ENCODE results near the gene MORF4L2.
"Not testable (repeated sequence)": the region's sequence is repeated elsewhere in the genome, so short reads cannot be mapped to it uniquely, and the experiment has no call there.

Gene MORF4L2

DNA sequence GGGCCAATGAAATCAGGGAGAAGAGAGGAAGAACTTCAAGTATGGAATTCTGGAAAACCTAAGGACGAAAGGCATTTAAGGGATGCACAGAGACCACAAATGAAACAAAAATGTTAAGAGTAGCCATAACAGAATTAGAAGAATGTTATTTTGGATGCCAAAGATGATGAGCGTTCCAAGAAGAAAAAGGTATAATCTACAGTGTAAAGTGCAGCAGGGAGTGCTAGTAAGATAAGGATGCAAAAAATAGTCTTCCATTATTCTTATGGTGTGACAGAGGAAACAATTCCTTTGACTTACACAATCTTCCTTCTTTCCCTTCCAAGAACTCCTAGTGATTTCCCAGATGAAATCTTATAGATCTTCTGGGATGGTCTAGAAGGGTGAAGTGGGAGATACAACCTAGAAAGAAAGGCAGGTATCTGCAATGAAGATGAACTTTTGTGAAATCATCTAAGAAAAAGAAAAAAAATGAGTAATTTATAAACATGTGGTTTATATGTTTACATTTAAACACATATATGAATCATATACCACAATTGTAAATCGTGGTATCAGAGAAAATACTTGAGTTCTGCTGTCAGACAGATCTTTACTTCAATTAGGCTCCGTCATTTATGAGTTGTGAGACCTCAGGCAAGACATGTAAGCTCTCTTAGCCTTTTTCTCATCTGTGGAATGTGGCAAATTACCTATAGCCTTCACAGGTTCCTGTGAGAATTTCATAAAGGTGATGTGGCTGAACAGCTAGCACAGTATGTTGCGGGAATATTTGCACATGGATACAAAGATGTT lies 8.1 kb downstream of the MORF4L2 start:
- no peak for DNase-seq

DNA sequence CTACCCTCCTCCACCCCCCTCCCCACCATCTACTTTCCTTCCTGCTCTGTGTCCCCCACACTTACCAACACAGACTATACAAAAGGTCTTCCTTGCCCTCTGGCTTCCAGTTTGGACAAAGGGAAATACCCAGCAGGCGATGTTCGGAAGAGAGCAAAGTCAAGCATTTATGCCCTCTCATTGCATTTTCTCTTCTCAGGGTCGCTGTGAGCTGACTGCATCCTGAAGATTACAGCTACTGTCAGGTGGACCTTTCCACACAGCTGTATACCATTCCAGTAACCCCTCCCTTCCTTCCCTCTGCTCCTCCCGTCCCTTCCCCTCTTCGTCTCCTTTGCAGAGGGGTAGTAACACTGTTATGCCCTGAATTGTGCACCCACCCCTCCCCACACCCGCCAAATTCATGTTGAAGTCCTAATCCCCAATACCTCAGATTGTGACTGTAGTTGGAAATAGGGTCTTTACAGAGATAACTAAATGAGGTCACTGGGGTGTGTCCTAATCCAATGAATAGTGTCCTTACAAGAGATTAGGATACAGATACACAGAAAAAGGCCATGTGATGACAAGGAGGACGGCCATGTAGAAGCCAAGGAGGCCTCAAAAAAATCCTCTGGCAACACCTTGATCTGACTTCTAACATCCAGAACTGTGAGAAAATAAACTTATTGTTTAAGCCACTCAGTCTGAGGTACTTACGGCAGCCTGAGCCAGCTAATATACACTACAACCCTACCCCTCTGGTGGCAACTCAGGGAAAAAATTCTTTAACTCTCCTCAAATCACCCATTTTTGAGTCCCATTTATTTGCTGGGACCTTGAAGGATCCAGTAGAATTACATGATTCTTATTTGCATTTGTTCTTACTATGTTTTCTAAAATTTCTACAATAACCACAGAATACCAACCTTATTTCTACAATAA lies 11.7 kb downstream of the MORF4L2 start:
- no peak for DNase-seq

DNA sequence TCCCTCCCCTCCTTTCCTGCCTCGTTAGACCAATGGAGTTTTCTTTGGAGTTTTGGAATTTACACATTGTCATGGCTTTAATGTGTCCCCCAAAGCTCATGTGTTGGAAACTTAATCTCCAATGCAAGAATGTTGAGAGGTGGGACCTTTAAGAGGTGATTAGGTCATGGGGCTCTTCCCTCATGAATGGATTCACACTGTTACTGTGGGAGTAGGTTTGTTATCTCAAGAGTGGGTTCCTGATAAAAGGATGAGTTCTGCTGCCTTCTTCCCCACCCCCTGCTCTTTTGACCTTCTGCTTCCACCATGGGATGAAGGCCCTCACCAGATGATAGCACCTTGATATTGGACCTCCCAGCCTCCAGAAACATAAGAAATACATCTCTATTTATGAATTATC lies 16.8 kb downstream of the MORF4L2 start:
- DNase-seq, result no peak

DNA sequence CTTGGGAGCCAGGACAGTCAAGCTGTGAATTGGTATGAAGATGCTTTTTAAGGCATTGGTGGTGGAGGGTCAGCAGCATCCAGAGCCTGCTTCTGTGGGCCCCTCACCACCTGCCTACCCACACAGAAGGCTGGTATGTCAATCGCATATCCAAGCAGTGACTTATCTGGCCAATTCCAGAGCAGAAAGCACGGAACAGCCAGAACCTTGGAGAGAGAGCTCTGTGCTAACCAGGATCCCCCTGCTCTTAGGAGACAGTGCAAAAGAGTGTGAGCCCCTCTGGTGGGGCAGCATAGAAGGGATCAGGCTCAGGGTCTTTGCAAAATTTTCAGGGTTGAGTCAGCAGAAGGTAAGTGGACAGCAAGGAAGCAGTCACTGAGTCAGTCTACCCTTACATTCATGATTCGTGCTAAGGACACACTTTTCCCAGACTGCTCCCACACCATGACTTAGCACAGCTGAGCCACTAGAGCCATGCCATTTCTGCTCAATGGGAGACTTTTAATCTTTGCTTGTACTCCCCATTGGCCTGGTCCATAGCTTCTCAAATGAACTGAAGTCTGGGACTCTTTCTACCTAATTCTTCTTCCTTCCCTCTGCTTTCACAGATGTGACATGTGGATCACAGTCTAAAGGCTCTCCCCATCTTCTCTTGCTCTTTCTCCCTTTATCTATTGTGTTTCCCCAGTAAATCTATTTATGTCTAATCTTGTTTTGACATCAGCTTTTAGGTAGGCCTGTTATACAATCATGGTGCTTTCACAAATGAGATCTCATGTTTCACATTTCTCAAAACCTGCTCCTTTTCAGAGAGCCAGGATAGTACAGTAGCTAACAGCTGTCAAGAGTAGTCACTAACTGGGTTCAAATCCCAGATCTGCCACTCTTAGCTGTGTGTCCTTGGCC lies 20.0 kb downstream of the MORF4L2 start:
- no peak for DNase-seq

GRCh38 chrX:103663981-103664762 lies 22.3 kb downstream of the MORF4L2 start:
- no peak for DNase-seq

- DNase-seq, result not testable (repeated sequence)
Observed at GRCh38 chrX:103659460-103659859, 27.0 kb downstream of the MORF4L2 start.

DNA sequence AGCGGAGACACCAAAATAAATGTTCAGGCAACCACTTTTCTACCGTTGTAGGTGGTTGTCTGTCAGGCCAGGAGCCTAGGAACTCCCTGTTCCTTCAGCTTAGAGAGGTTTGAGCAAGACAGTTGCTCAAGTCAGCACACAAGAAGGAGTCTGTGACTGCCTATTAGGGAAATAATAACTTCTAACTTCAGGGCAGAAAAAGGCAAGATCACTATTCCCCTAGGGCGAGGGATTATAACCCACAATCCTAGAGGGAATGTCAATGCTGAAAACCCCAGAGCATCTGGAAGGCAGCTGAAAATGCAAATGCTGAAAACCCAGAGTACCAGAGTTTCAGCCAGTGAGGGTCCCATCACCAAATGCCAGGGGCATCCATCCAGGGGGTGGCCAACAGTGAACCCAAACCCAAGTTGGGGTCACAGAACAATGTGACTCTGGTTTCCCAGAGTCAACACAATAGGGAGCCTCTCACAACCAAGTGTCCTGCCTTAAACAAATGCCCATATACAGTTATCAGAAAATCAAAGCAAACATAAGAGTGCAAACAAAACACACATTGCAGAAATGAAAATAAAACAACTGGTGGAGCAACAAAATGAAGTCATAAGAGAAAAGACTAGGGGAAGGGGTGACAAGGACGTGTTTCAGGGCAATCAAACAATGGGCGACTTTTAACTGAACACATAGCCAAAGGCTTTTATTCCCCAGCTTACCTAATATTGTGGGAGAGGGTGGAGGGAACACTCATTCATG lies 27.6 kb downstream of the MORF4L2 start:
- DNase-seq, result no peak

- DNase-seq, result not testable (repeated sequence)
Observed at GRCh38 chrX:103657066-103657465, 29.4 kb downstream of the MORF4L2 start.

DNA sequence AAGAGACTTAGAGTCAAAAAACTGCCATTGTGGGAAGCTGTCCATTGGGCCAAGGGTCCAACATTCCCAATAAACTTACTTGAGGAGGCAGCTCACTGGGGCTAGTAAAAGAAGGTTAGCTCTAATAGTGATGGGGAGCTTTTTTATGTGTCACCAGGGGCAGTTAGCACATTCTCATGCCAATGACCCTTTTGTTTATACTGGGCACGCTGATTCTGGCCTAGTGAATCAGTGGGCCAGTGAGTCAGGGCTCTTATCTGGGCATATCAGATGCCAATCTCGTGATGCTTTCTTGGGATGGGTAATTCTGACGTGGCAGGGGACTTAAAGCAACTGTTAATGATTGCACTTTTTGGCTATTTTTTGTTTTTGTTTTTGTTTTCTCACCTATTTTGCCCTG lies 29.9 kb downstream of the MORF4L2 start:
- no peak for DNase-seq

DNA sequence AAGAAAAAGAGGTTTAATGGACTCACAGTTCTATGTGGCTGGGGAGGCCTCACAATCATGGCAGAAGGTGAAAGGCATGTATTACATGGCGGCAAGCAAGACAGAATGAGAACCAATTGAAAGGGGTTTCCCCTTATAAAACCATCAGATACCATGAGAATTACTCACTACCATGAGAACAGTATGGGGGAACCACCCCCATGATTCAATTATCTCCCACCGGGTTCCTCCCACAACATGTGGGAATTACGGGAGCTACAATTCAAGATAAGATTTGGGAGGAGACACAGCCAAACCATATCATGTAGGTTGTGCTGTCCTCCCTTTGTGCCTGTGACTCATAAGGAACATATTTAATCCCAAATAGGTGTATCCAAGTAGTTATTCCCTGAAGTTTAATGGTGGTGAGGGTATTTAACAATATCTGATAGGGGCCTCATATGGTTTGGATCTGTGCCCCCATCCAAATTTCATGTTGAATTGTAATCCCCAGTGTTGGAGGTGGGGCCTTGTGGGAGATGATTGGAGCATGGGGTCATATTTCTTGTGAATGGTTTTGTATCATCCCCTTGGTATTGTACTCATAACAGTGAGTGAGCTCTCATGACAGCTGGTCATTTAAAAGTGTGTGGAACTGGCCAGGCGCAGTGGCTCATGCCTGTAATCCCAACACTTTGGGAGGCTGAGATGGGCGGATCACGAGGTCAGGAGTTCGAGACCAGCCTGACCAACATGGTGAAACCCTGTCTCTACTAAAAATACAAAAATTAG lies 31.1 kb downstream of the MORF4L2 start:
- DNase-seq, result not testable (repeated sequence)

DNA sequence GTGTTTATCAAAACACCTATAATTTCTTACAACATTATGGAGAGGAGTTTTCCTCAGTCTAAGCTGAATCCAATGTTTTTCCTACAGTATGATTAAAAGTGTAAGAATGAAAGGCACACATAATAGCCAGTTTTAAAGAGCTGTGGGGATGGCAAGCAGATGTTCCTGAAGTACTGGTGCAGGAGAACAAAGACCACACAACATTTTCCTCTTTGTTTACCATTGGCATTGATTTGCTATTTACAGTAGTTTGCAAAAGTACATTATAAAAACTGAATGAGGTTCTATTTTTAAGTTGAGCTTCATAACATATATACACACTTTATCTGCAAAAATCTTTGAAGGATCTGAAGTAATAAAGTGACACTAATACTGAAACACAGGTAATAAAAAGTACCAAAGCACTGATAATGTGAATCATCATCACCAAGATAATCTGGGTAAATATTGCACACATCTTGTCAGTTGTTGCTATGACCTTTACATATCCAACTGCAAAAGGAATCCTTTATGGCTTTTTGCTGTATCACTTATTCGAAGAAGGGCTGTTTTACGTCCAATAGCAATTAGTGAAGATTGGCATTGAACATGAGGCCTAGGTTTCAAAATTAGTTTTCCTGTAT lies 35.2 kb downstream of the MORF4L2 start:
- DNase-seq, result no peak

DNA sequence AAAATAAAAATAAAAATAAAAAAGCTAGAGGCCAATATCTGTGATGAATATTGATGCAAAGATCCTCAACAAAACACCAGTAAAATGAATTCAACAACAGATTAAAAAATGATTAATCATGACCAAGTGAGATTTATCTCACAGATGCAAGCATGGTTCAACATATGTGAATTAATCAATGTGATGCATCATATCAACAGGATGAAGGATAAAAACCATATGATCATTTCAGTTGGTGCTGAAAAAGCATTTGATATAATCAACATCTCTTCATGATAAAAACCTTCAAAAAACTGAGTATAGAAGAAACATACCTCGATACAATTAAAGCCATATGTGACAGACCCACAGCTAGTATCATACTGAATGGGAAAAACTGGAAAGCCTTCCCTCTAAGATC lies 38.9 kb downstream of the MORF4L2 start:
- no peak for DNase-seq

DNA sequence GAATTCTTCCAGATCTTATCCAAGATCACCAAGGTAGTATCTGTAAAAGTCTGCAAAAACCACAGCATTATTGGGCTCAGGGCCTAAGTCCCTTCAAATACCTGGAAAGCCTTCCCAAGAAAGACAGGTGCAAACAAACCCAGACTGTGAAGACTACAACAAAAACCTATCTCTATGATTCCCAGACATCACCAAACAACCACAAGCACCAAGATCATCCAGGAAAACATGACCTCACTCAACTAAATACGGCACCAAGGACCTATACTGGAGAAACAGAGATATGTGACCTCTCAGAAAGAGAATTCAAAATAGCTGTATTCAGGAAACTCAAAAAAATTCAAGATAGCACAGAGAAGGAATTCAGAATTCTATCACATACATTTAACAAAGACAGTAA lies 42.4 kb downstream of the MORF4L2 start:
- no peak for DNase-seq

DNA sequence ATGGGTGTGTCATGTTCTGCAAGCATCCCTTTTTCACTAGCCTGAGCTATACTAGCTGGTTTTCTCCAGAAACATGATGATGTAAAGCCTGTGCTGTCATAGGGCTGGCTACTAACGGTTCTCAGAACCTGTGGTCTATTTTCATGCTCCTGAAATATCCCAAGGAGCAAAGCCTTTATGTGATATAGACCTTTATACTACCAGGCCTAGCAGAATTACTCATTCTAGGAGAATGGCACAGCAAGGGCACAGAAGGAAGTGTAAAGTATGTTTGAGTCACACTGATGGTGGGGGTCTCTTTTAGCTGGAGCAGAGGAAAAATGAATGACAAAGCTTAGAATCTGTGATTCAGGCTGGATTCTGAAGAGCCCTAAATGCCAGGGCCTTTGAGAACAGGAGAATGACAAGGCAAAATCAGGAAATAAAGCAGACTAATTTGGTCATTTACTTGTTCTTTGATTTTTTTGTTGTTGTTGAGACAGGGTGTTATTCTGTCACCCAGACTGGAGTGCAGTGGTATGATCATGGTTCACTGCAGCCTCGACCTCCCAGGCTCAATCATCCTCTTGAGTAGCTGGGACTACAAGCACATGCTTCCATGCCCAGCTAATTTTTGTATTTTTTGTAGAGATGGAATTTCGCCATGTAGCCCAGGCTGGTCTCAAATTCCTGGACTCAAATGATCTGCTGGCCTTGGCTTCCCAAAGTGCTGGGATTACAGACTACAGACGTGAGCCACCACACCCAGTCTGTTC lies 45.9 kb downstream of the MORF4L2 start:
- no peak for DNase-seq

DNA sequence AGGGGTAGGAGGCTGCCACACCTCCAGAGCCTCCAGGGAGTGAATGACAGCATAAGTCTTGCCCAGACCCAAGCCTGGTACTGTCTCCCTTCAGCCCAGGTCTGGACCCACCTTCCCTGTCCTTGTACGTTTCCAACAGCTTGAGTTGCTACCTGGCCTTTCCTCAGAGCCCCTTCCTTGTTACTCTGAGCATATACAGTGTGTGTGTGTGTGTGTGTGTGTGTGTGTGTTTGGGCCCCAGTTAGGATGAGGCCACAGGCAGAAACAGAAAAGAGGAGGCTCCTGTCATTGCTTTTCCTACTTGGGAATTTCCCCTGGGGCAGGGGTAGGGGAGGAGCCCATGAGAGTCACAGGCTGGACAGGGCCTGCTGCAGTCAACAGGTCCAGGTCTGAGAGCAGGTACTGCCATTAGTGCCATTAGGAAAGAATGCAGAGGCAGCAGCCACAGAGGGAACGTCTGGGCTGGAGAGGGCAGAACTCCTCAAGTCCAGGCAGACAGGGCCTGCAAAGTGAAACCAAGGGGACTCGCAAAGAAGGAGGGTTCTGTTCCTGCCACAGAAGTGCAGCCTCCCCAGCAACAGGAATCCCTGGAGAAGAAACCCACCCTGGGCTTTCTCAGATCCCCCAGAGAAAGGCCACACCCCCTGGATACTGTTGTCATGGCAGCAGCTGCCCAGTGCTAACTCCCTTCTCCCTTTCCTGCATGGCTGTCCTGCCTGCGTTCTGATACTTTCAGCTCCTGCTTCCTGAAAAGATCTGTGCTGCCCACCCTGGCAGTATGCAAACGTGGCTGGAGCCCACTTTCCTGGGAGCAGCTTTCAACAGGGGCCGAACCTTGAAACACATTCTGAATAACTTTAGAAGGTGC lies 47.8 kb downstream of the MORF4L2 start:
- DNase-seq, result not testable (repeated sequence)

- DNase-seq, result no peak
Observed at GRCh38 chrX:103637604-103638338, 48.7 kb downstream of the MORF4L2 start.

GRCh38 chrX:103635436-103635835 lies 51.1 kb downstream of the MORF4L2 start:
- DNase-seq, result no peak
